GM12875 (cell line): Measurements from ENCODE around the gene FRMD1.

Source experiments
- H3K4me3 ChIP-seq: one replicate; pipeline ENCODE4 v1.5.1; 2011; ENCODE audit warnings: low read depth, low read length, control low read depth
- TF ChIP-seq, protein P1 (sequence below): IDR thresholded peaks from 2 replicates; pipeline ENCODE4 v1.5.1; 2011; ENCODE audit warnings: low read depth, mild to moderate bottlenecking, control low read depth, inconsistent platforms, low read length, moderate library complexity, borderline replicate concordance; ENCODE audit not compliant: insufficient read depth

The FRMD1 gene

DNA sequence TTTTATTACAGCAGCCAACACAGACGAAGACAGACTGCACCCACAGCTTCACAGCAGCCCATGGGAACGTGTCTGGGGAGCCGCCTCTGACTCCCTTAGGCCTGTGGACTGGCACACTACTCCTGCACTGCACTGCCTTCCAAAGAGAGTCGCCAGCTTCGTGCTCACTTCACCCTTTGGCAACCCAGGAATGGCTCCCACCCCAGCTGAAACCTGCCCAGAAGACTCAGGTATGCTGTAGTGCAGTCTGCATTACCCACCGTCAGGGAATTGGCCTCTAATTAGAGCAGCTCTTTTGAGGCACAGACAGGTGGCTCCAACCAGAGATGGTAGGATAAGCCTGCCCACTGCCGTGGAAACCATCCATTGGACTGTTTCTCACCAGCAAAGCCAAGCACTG, 39.9 kb upstream of the FRMD1 start:
- TF ChIP-seq, protein P1, sequence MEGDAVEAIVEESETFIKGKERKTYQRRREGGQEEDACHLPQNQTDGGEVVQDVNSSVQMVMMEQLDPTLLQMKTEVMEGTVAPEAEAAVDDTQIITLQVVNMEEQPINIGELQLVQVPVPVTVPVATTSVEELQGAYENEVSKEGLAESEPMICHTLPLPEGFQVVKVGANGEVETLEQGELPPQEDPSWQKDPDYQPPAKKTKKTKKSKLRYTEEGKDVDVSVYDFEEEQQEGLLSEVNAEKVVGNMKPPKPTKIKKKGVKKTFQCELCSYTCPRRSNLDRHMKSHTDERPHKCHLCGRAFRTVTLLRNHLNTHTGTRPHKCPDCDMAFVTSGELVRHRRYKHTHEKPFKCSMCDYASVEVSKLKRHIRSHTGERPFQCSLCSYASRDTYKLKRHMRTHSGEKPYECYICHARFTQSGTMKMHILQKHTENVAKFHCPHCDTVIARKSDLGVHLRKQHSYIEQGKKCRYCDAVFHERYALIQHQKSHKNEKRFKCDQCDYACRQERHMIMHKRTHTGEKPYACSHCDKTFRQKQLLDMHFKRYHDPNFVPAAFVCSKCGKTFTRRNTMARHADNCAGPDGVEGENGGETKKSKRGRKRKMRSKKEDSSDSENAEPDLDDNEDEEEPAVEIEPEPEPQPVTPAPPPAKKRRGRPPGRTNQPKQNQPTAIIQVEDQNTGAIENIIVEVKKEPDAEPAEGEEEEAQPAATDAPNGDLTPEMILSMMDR, result no peak
- no peak overlapping the region for H3K4me3 ChIP-seq

DNA sequence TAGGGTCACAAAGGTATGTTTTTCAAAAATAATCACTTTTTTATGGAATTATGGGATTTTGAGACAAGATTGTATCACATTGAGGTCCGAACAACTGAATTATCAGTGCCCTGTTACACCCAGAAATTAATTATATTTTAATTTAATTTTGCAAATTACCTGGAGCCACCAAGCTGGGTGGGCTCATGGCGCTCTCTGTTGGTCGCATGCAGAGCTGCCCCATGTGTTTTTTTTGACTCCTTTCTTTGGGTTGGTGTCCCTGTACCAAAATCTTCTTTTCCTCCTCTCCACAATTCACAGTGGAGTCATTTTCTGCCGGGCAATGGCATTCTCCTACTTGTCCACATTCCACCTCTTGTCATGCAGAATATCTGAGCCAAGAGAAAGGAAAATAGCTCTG, 38.9 kb upstream of the FRMD1 start:
- no peak overlapping the region for H3K4me3 ChIP-seq
- TF ChIP-seq, protein P1, result no peak

DNA sequence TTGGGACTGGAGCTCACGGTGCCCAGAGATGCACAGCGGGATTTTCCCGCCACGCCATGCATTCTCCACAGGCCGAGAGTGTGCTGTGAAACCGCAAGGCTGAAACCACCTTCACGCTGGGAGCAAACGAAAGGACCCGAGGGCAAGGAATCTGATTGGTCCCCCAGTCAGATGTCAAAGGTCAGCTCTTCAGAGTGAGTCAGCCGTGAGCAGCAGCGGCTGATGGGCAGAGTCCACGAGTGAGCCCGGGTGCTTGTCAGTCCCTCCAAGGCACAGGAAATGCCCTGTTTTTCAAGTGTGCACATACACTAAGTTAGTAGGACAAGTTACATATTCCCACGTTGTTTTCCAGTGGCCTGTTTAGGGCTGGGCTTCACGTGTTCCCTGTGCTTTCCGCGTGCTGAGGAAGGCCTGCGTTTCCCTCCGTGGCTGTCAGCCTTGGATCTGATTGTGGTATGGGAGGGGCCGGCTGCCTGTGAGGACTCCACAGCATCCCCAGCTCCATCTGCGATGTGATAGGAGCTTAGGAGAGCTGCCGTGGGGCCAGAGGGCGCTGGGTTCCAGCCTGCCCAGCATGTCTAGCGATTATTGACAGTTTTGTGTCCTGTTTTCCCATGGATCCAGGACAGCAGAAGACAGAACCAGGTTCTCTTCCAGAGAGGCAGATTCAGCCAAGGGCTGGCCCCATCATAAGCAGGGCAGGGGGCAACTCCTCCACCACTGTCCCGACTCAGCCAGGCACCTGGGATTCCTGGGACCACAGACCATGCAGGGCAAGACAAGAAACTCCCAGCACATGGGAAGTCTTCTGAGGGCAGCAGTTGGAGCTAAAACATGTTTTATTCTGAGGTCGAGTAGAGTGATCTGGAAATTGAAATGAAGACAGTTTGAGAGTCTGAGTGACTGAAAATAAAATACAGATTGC, 38.2 kb upstream of the FRMD1 start:
- no peak overlapping the region for H3K4me3 ChIP-seq
- TF ChIP-seq, protein P1, result no peak

DNA sequence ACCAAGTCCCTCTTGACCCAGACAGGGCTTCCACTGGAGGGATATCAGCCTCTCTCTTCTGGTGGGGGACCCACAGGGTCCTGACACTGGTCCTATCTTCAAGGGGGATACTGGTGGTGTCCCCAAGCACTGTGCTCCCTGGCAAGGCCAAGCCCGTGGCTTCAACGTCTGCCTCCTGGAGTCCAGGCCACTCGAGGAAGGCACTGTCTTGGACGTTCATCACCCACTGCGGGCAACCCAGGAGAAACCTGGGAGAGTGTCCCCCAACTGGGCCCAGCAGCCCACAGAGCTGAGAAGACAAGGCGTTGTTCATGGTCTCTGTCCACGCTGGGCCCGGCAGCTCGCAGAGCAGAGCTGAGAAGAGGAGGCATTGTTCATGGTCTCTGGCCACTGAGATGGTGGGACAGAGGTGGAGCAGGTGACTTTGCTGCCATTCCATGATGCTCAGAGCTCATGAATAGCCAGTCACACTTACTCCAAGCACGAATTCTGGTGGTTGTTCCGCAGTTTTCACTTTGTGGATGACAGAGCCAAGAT, 37.5 kb upstream of the FRMD1 start:
- H3K4me3 ChIP-seq, result no peak overlapping the region
- TF ChIP-seq, protein P1, result no peak

DNA sequence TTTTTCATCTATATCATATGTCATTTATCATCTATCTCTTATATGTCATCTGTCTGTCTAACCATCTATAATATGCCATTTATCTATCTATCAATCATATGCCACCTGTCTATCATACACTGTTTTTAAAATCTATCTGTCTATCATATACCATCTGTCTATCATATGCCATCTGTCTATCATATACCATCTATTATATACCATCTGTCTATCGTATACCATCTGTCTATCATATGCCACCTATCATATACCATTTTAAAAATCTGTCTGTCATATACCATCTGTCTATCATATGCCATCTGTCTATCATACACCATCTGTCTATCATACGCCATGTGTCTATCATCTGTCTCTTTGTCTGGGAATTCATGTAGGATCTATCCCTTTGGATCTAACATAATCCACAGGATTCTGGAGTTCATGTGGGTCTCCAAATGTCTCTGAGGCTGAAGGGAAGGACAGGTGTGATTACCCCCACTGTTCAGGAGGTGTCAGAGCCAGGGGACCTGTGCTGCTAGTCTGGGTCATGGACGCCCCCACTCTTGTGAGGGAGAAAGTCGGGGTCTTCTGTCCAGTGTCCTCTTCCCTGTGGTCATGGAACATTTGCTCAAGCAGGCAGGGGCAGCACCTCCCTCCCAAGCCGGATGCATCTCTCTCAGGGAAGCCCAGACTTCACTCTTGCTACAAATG, 36.9 kb upstream of the FRMD1 start:
- TF ChIP-seq, protein P1, result no peak
- no peak overlapping the region for H3K4me3 ChIP-seq

DNA sequence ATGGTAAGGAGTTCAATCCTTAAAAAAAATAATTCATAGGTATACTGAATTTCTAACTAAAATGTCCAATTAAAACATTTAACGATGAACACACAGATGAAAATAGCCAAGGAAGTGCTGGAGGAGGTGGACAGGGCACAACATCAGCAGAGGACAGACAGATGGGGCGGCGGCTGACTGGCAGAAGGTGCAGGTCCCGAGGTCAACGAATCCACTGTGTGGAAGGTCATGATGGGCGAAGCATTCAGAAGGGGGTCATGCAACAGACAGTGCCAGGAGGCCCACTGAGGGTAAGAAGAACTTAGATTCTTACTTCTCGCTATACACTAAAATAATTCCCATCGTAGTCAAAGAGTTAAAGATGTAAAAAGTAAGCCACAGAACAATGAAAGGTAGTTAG, 34.2 kb upstream of the FRMD1 start:
- H3K4me3 ChIP-seq, result no peak overlapping the region
- TF ChIP-seq, protein P1, result no peak
